Measurements from ENCODE around the gene MEF2C. TPM values are rescaled to one million over a fixed set of nuclear protein-coding genes. Genes with fewer than 3 reads are reported as not detected.

Gene MEF2C
- total RNA-seq, 1 experiment from 2014 or later = 13.0 TPM

DNA sequence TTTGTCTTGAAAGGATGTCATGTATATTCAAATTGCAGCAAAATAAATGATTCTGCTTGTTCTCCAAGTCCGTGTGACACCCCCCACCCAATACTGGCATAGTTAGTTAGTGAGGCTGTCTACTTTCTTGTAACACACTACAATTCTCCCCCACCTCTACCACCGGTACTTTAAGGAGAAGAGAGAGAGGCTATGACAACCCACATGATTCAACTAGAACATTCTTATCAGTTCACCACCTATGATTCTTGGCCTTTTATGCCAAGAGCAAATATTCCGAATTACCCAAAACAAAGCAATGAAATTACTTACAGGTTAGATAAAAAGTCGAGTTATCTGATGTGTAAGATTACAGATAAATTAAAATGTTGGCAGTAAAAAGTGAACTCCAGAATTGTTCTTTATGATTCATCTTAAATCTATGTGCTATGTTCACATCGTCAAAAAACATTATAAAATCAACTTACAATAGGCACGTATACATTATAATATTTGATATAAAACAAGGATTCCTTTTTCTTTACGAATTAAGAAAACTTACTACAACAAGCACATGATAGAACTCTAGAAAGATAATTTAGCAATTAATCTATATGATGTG, 14.4 kb downstream of the MEF2C start:
- no peak overlapping the region for H3K4me3 ChIP-seq (replicated peaks in 1 of 2; ENCODE audit: low read depth in 1 of 2, low read length in 2 of 2)
- intact Hi-C loops (cut with micrococcal nuclease) = no loop called here
- TF ChIP-seq, protein P1, sequence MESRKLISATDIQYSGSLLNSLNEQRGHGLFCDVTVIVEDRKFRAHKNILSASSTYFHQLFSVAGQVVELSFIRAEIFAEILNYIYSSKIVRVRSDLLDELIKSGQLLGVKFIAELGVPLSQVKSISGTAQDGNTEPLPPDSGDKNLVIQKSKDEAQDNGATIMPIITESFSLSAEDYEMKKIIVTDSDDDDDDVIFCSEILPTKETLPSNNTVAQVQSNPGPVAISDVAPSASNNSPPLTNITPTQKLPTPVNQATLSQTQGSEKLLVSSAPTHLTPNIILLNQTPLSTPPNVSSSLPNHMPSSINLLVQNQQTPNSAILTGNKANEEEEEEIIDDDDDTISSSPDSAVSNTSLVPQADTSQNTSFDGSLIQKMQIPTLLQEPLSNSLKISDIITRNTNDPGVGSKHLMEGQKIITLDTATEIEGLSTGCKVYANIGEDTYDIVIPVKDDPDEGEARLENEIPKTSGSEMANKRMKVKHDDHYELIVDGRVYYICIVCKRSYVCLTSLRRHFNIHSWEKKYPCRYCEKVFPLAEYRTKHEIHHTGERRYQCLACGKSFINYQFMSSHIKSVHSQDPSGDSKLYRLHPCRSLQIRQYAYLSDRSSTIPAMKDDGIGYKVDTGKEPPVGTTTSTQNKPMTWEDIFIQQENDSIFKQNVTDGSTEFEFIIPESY (IDR thresholded peaks at IDR 0.05; ENCODE audit: extremely low read depth, insufficient replicate concordance, low read length) = no peak
- TF ChIP-seq JUND (IDR thresholded peaks at IDR 0.05) = no peak
- TF ChIP-seq ZFX (IDR thresholded peaks at IDR 0.05) = no peak
- no peak for TF ChIP-seq SP1 (IDR thresholded peaks at IDR 0.05; ENCODE audit: low read depth)
- no peak for TF ChIP-seq POLR2A (IDR thresholded peaks at IDR 0.05; ENCODE audit: borderline replicate concordance, extremely low read depth, insufficient read depth, insufficient read length)
- TF ChIP-seq, protein P2, sequence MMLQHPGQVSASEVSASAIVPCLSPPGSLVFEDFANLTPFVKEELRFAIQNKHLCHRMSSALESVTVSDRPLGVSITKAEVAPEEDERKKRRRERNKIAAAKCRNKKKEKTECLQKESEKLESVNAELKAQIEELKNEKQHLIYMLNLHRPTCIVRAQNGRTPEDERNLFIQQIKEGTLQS (IDR thresholded peaks at IDR 0.05) = no peak
- H3K9ac ChIP-seq (ENCODE audit: low read length) = no peak overlapping the region
- H4K20me1 ChIP-seq (ENCODE audit: insufficient read depth) = no peaks in the 10 kb centered on the region
- H2AFZ ChIP-seq (ENCODE audit: low read depth, low read length, poor library complexity, severe bottlenecking) = no peak overlapping the region
- no peak overlapping the region for H3K4me2 ChIP-seq (ENCODE audit: low read length)
- H3K36me3 ChIP-seq (ENCODE audit: control insufficient read depth in 1 of 2, insufficient read depth in 2 of 2, low read length in 2 of 2) = no peaks in the 10 kb centered on the region
- no TSS peak for BruUV-seq (replicated peaks)
- DNase-seq (ENCODE audit: low read depth, low spot score) (no peak), ATAC-seq (no peak)
- ChIA-PET RAD21 (ENCODE audit: low non-redundant PET in 1 of 2, low total read pairs in 2 of 2, uncharacterized antibody in 2 of 2, unreplicated experiment in 2 of 2) (no interaction called here), POLR2A (no interaction called here), CTCF (no interaction called here)
- H3K27me3 ChIP-seq (ENCODE audit: insufficient read depth, low read length) = no peaks in the 10 kb centered on the region
- H3K9me3 ChIP-seq (ENCODE audit: control insufficient read depth in 1 of 2, insufficient read depth in 1 of 2, low read depth in 1 of 2, low read length in 2 of 2) = no peaks in the 10 kb centered on the region
- H3K4me1 ChIP-seq (ENCODE audit: control insufficient read depth in 1 of 2, insufficient read depth in 2 of 2, low read length in 2 of 2) = no peaks in the 10 kb centered on the region
- H3K27ac ChIP-seq (ENCODE audit: low read depth, low read length) = no peak overlapping the region
- no peaks in the 10 kb centered on the region for H3K9me2 ChIP-seq (ENCODE audit: insufficient read depth)
- H3K79me2 ChIP-seq (ENCODE audit: insufficient read depth, low read length) = no peaks in the 10 kb centered on the region

DNA sequence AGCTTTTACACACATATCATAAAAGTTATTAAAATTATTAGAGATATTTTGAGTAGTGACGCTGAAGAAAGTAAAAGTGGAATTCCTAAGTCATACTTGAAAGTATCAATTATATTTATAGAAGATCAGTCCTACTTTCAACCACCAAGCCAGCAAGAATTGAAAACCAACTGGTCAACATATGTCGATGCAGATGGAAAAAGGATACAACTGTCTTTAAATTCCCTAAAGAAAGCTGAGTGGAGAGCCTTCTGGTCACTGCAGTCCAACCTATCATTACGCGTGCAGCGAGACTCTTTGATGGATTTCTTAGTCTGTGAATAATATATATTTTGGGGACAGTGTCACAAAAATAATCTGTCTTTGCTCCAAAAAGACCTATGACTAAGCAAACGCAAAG, 15.3 kb downstream of the MEF2C start:
- TF ChIP-seq SRF (IDR thresholded peaks at IDR 0.05; ENCODE audit: low read depth) (no peak), YY1 (IDR thresholded peaks at IDR 0.05; ENCODE audit: extremely low read depth, insufficient replicate concordance, low read depth, low read length) (no peak), ZNF274 (IDR thresholded peaks at IDR 0.05; ENCODE audit: low read depth, low read length) (no peak), EGR1 (IDR thresholded peaks at IDR 0.05; ENCODE audit: low read depth) (no peak), SIN3A (IDR thresholded peaks at IDR 0.05; ENCODE audit: low read depth) (no peak), RAD21 (IDR thresholded peaks at IDR 0.05; ENCODE audit: low read depth) (no peak)
- TF ChIP-seq, protein P1 (IDR thresholded peaks at IDR 0.05; ENCODE audit: extremely low read depth, insufficient replicate concordance, low read length) = no peak
- TF ChIP-seq, protein P3, sequence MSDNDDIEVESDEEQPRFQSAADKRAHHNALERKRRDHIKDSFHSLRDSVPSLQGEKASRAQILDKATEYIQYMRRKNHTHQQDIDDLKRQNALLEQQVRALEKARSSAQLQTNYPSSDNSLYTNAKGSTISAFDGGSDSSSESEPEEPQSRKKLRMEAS (IDR thresholded peaks at IDR 0.05) = no peak
- Histone ChIP-seq H3K9ac (ENCODE audit: low read length) (no peak overlapping the region), H3K36me3 (ENCODE audit: control insufficient read depth in 1 of 2, insufficient read depth in 2 of 2, low read length in 2 of 2) (no peaks in the 10 kb centered on the region), H3K9me2 (ENCODE audit: insufficient read depth) (no peaks in the 10 kb centered on the region), H3K4me2 (ENCODE audit: low read length) (no peak overlapping the region), H3K27ac (ENCODE audit: low read depth, low read length) (no peak overlapping the region), H3K4me1 (ENCODE audit: control insufficient read depth in 1 of 2, insufficient read depth in 2 of 2, low read length in 2 of 2) (peaks cover 0 to 4% of the 10 kb centered on the region in 2 experiments; a peak in 1 of 4 replicates), H3K79me2 (ENCODE audit: insufficient read depth, low read length) (no peaks in the 10 kb centered on the region), H2AFZ (ENCODE audit: low read depth, low read length, poor library complexity, severe bottlenecking) (no peak overlapping the region), H3K27me3 (ENCODE audit: insufficient read depth, low read length) (no peaks in the 10 kb centered on the region), H4K20me1 (ENCODE audit: insufficient read depth) (no peaks in the 10 kb centered on the region), H3K9me3 (ENCODE audit: control insufficient read depth in 1 of 2, insufficient read depth in 1 of 2, low read depth in 1 of 2, low read length in 2 of 2) (no peaks in the 10 kb centered on the region), H3K4me3 (replicated peaks in 1 of 2; ENCODE audit: low read depth in 1 of 2, low read length in 2 of 2) (no peak overlapping the region)
- CTCF ChIA-PET = no interaction called here
- POLR2A ChIA-PET = no interaction called here
- DNase-seq (ENCODE audit: low read depth, low spot score) = no peak
- no TSS peak for BruUV-seq (replicated peaks)
- intact Hi-C loops (cut with micrococcal nuclease) = no loop called here
- no peak for ATAC-seq
- RAD21 ChIA-PET (ENCODE audit: low non-redundant PET in 1 of 2, low total read pairs in 2 of 2, uncharacterized antibody in 2 of 2, unreplicated experiment in 2 of 2) = no interaction called here
